B cell (primary cell): Measurements from ENCODE around the gene CHCHD6. TPM values are rescaled to one million over a fixed set of nuclear protein-coding genes. Genes with fewer than 3 reads are reported as not detected.

ENCODE experiments used
- ATAC-seq: fragments of 200-7000 bp; cut with Tn5 transposase; one replicate; pipeline ENCODE4 v1.10.0; 2021; ENCODE audit warnings: low read depth, mild to moderate bottlenecking, moderate number of reproducible peaks, moderate library complexity
- CTCF ChIA-PET: fragments of 350-600 bp; sonication (Branson Sonifier 250); formaldehyde crosslinking; loops from one replicate; lab custom pipeline; 2021; ENCODE audit warnings: antibody characterized with exemption, inconsistent platforms; lab: Charles Lee
- POLR2A ChIA-PET: fragments of 350-600 bp; sonication (Branson Sonifier 250); formaldehyde crosslinking; loops from one replicate; lab custom pipeline; 2021; ENCODE audit warnings: antibody characterized with exemption; lab: Charles Lee
- DNase-seq: peaks from one replicate; pipeline ENCODE4 v3.0.0; 2013
- H2AFZ ChIP-seq: 2 replicates; pipeline ENCODE4 v1.6.1; 2012; ENCODE audit warnings: mild to moderate bottlenecking, low read depth, low read length; ENCODE audit not compliant: insufficient read depth, poor library complexity, severe bottlenecking
- H3K27ac ChIP-seq, 2 donors: 1 replicate in 1 of 2; 2 replicates in 1 of 2; pipeline ENCODE4 v1.5.1; 2012 to 2013; ENCODE audit warnings: low read length in 2 of 2, mild to moderate bottlenecking in 2 of 2, moderate library complexity in 1 of 2
- H3K27me3 ChIP-seq, 4 experiments: fragments of 200-600 bp in 1 of 4; sonication (generic) in 1 of 4; replicated peaks in 1 of 4; 1 replicate in 2 of 4; 2 replicates in 2 of 4; pipeline versions ENCODE4 v1.6.1 to v1.7.0; 2013 to 2016; ENCODE audit warnings: low read length in 3 of 4, mild to moderate bottlenecking in 2 of 4, mixed read lengths in 1 of 4, moderate library complexity in 1 of 4; ENCODE audit not compliant: insufficient read depth in 4 of 4, control insufficient read depth in 3 of 4; ENCODE audit errors: control extremely low read depth in 1 of 4
- H3K36me3 ChIP-seq, 2 experiments: replicated peaks in 1 of 2; 1 replicate in 1 of 2; 2 replicates in 1 of 2; pipeline versions ENCODE4 v1.6.1 to v1.7.1; 2013; ENCODE audit warnings: low read length in 1 of 2; ENCODE audit not compliant: insufficient read depth in 2 of 2, control insufficient read depth in 1 of 2; ENCODE audit errors: control extremely low read depth in 1 of 2, extremely low read depth in 1 of 2
- H3K4me1 ChIP-seq, 2 donors: fragments of 200-600 bp in 1 of 2; sonication (generic) in 1 of 2; 1 replicate in 1 of 2; 2 replicates in 1 of 2; pipeline versions ENCODE4 v1.5.1 to v1.6.1; 2013 to 2017; ENCODE audit warnings: low read length in 2 of 2; ENCODE audit not compliant: control insufficient read depth in 2 of 2, insufficient read depth in 2 of 2
- H3K4me2 ChIP-seq: replicated peaks from 2 replicates; pipeline ENCODE3; 2012; ENCODE audit warnings: mild to moderate bottlenecking, low read depth, low read length; ENCODE audit not compliant: poor library complexity, severe bottlenecking
- H3K4me3 ChIP-seq, 5 experiments: fragments of 200-600 bp in 1 of 5; sonication (generic) in 1 of 5; 1 replicate in 3 of 5; 2 replicates in 2 of 5; pipeline versions ENCODE4 v1.5.1 to v1.7.0; 2011 to 2016; ENCODE audit warnings: low read length in 4 of 5, mild to moderate bottlenecking in 4 of 5, low read depth in 2 of 5, control low read depth in 1 of 5, moderate library complexity in 1 of 5; ENCODE audit not compliant: insufficient read depth in 1 of 5; ENCODE audit errors: control extremely low read depth in 1 of 5, extremely low read depth in 1 of 5
- H3K79me2 ChIP-seq: fragments of 200-600 bp; sonication (generic); one replicate; pipeline ENCODE4 v1.6.0; 2016; ENCODE audit warnings: low read length; ENCODE audit not compliant: control insufficient read depth, insufficient read depth
- H3K9ac ChIP-seq: fragments of 200-600 bp; sonication (generic); 2 replicates; pipeline ENCODE4 v1.6.1; 2017; ENCODE audit warnings: mild to moderate bottlenecking, low read length, moderate library complexity
- H3K9me3 ChIP-seq, 3 donors: one replicate each; pipeline versions ENCODE4 v1.6.1 to v1.7.1; 2013; ENCODE audit warnings: low read length in 2 of 3; ENCODE audit not compliant: control insufficient read depth in 2 of 3, insufficient read depth in 1 of 3; ENCODE audit errors: control extremely low read depth in 1 of 3
- H4K20me1 ChIP-seq: 2 replicates; pipeline ENCODE4 v1.6.0; 2012; ENCODE audit warnings: mild to moderate bottlenecking, low read length; ENCODE audit not compliant: insufficient read depth, control insufficient read depth, poor library complexity, severe bottlenecking
- H3K27ac Mint-ChIP-seq: one replicate; pipeline ENCODE4 v1.8.0; 2021; ENCODE audit warnings: mixed read lengths
- H3K27me3 Mint-ChIP-seq: one replicate; pipeline ENCODE4 v1.8.0; 2021; ENCODE audit warnings: mixed read lengths
- H3K4me1 Mint-ChIP-seq: one replicate; pipeline ENCODE4 v1.8.0; 2021; ENCODE audit warnings: mixed read lengths
- H3K4me3 Mint-ChIP-seq: one replicate; pipeline ENCODE4 v1.8.0; 2021; ENCODE audit warnings: mixed read lengths
- H3K9me3 Mint-ChIP-seq: one replicate; pipeline ENCODE4 v1.8.0; 2022; ENCODE audit warnings: mixed read lengths; ENCODE audit not compliant: insufficient read depth
- EZH2 ChIP-seq: IDR thresholded peaks from 2 replicates; pipeline ENCODE4 v1.6.1; 2012; ENCODE audit warnings: borderline replicate concordance, low read depth, mild to moderate bottlenecking, moderate library complexity, low read length; ENCODE audit not compliant: insufficient read depth, poor library complexity, severe bottlenecking
- WGBS: methylation state at CpG from one replicate; pipeline ENCODE4 v1.1.5; 2013; ENCODE audit warnings: missing lambda C conversion rate; ENCODE audit not compliant: insufficient coverage; 5-methylcytosine and 5-hydroxymethylcytosine counted together
- intact Hi-C: fragments of 100-400 bp; cut with micrococcal nuclease; formaldehyde crosslinking; loops from one replicate; pipeline ENCODE4 v1.10.0; 2022
- polyA plus RNA-seq: library from polyadenylated mRNA; depleted of rRNA; stranded (reverse); fragments of >200 nt; gene quantifications from 2 replicates; pipeline ENCODE4 v1.2.3, GENCODE V29; 2012
- total RNA-seq, 2 donors: library from RNA; stranded (reverse); fragments of 120-200 nt in 1 of 2; gene quantifications; 1 replicate in 1 of 2; 2 replicates in 1 of 2; pipeline versions ENCODE4 v1.2.3 to v1.2.4, GENCODE V29; 2013 to 2022
- TF ChIP-seq, protein P1 (sequence below): fragments of 200-600 bp; IDR thresholded peaks from one replicate; pipeline ENCODE4 v1.8.0; 2022; ENCODE audit warnings: antibody characterized with exemption, mild to moderate bottlenecking

Gene CHCHD6
- total and polyA plus RNA-seq, 2 donors (not counting 1 experiment from before 2014, with no cell fraction given), result 8.0 to 13.5 TPM

DNA sequence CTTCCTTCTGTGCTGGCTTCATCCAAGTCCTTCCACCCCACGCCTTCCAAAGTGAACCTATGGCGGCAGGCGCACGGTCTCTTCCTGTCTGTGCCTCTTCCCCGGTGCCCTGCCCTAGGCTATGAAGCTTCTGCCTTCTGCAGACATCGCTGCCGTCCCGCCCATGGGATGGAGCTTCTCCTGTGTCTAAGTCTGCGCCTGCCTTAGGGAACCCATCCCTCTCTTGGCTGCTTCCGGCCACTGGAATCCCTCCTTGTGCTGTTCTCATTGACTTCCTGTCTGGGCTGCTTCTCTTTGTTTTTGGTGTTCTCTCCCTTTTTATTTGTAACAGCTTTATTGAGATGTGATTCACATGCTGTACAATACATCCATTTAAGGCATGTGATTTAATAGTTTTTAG is 17.2 kb downstream of the CHCHD6 start:
- Histone ChIP-seq H3K4me2 (no peak overlapping the region), H3K4me1 (no peaks in the 10 kb centered on the region), H3K79me2 (peaks cover 4% of the 10 kb centered on the region), H4K20me1 (no peaks in the 10 kb centered on the region), H3K27ac (no peak overlapping the region), H3K4me3 (no peak overlapping the region), H3K36me3 (no peaks in the 10 kb centered on the region), H2AFZ (no peak overlapping the region), H3K27me3 (no peaks in the 10 kb centered on the region), H3K9ac (no peak overlapping the region), H3K9me3 (no peaks in the 10 kb centered on the region)
- Mint-ChIP-seq H3K4me3 (no peak overlapping the region), H3K9me3 (peaks cover 7% of the 10 kb centered on the region), H3K27ac (no peak overlapping the region), H3K27me3 (no peaks in the 10 kb centered on the region), H3K4me1 (peaks cover 1% of the 10 kb centered on the region)
- WGBS, result 95% methylated on average over 10 of the region's 10 CpGs
- ChIA-PET POLR2A (no interaction called here), CTCF (no interaction called here)
- no peak for DNase-seq
- intact Hi-C loops, result no loop called here
- no peak for ATAC-seq
- TF ChIP-seq, protein P1, sequence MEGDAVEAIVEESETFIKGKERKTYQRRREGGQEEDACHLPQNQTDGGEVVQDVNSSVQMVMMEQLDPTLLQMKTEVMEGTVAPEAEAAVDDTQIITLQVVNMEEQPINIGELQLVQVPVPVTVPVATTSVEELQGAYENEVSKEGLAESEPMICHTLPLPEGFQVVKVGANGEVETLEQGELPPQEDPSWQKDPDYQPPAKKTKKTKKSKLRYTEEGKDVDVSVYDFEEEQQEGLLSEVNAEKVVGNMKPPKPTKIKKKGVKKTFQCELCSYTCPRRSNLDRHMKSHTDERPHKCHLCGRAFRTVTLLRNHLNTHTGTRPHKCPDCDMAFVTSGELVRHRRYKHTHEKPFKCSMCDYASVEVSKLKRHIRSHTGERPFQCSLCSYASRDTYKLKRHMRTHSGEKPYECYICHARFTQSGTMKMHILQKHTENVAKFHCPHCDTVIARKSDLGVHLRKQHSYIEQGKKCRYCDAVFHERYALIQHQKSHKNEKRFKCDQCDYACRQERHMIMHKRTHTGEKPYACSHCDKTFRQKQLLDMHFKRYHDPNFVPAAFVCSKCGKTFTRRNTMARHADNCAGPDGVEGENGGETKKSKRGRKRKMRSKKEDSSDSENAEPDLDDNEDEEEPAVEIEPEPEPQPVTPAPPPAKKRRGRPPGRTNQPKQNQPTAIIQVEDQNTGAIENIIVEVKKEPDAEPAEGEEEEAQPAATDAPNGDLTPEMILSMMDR, result no peak
- no peak for TF ChIP-seq EZH2

DNA sequence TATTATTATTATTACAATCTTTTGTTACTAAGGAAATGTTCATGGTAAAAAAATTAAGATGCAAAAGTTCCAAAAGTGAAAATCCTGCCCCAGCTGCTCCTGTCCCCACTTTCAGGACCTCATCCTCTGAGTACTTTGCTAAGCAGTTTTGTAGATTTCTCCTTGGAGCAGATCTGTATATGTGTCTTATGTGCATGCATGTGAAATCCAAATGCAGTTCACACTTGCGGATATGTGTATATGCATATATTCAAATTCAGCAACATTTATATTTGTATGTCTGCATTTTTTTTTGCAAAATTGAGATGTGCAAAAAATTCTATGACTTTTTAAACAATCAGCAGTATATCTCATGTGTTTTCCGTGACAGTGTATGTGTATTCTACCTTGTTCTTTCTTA is 19.2 kb downstream of the CHCHD6 start:
- TF ChIP-seq EZH2, result no peak
- TF ChIP-seq, protein P1, result no peak
- ATAC-seq (no peak), DNase-seq (no peak)
- no peaks in the 10 kb centered on the region for H3K36me3 ChIP-seq
- H3K4me1 ChIP-seq, result no peaks in the 10 kb centered on the region
- ChIA-PET CTCF (no interaction called here), POLR2A (no interaction called here)
- intact Hi-C loops, result no loop called here
- no peak overlapping the region for H3K4me2 ChIP-seq
- H2AFZ ChIP-seq, result no peak overlapping the region
- H4K20me1 ChIP-seq, result no peaks in the 10 kb centered on the region
- H3K9me3 ChIP-seq, result no peaks in the 10 kb centered on the region
- no CpG with 5 or more reads among the region's 2 CpGs for WGBS
- no peak overlapping the region for H3K27ac ChIP-seq
- H3K79me2 ChIP-seq, result no peaks in the 10 kb centered on the region
- no peak overlapping the region for H3K4me3 ChIP-seq
- Mint-ChIP-seq H3K9me3 (peaks cover 7% of the 10 kb centered on the region), H3K4me1 (no peaks in the 10 kb centered on the region), H3K27ac (no peak overlapping the region), H3K27me3 (no peaks in the 10 kb centered on the region), H3K4me3 (no peak overlapping the region)
- no peaks in the 10 kb centered on the region for H3K27me3 ChIP-seq
- H3K9ac ChIP-seq, result no peak overlapping the region
